Measurements from ENCODE around the gene SLAMF6.

- TF ChIP-seq CTCF (IDR thresholded peaks at IDR 0.05), result no peak
- no peak for TF ChIP-seq POLR2A (IDR thresholded peaks at IDR 0.05)
Measured at GRCh38 chr1:160544647-160545046, 21.6 kb upstream of the SLAMF6 start.

All from lower leg skin (tissue), 3 donors.